PC-3 (cell line): ENCODE results near the gene FRRS1. TPM values are rescaled to one million over a fixed set of nuclear protein-coding genes. Genes with fewer than 3 reads are reported as not detected.

Experiments
- ATAC-seq: fragments of 200-7000 bp; cut with Tn5 transposase; 2 replicates; pipeline ENCODE4 v1.9.1; 2020; ENCODE audit warnings: mild to moderate bottlenecking, moderate library complexity
- BruUV-seq: library from RNA; stranded (reverse); fragments of 400-500 nt; replicated peaks from 2 replicates; lab custom pipeline; 2021; lab: Mats Ljungman, UMichigan
- CTCF ChIA-PET: fragments of 300-600 bp; sonication (Branson Sonifier 250); formaldehyde crosslinking; loops from one replicate; lab custom pipeline; 2022; ENCODE audit warnings: antibody characterized with exemption; lab: Charles Lee
- POLR2A ChIA-PET: fragments of 300-600 bp; sonication (Branson Sonifier 250); formaldehyde crosslinking; loops from one replicate; lab custom pipeline; 2022; ENCODE audit warnings: antibody characterized with exemption; ENCODE audit not compliant: unreplicated experiment; lab: Charles Lee
- DNase-seq: peaks from one replicate; pipeline ENCODE4 v3.0.0-alpha.2; 2015
- H2AFZ ChIP-seq: fragments of 300-600 bp; sonication (generic); 2 replicates; pipeline ENCODE4 v1.6.0; 2016; ENCODE audit warnings: antibody characterized with exemption, low read length
- H3F3A ChIP-seq: fragments of 300-600 bp; sonication (generic); one replicate; pipeline ENCODE4 v1.6.0; 2017; ENCODE audit warnings: antibody characterized with exemption, low read length, control low read depth, mild to moderate bottlenecking; ENCODE audit not compliant: unreplicated experiment
- H3K27ac ChIP-seq: fragments of 300-600 bp; sonication (generic); 2 replicates; pipeline ENCODE4 v1.5.1; 2016; ENCODE audit warnings: mild to moderate bottlenecking, low read length
- H3K27me3 ChIP-seq: fragments of 300-600 bp; sonication (generic); 2 replicates; pipeline ENCODE4 v1.6.1; 2016; ENCODE audit warnings: low read length, mixed read lengths
- H3K36me3 ChIP-seq: fragments of 300-600 bp; sonication (generic); 2 replicates; pipeline ENCODE4 v1.6.1; 2016; ENCODE audit warnings: low read depth, mixed run types, low read length, mixed read lengths
- H3K4me1 ChIP-seq: fragments of 300-600 bp; sonication (generic); 2 replicates; pipeline ENCODE4 v1.5.1; 2016; ENCODE audit warnings: low read length; ENCODE audit not compliant: insufficient read depth
- H3K4me2 ChIP-seq: fragments of 300-600 bp; sonication (generic); 2 replicates; pipeline ENCODE4 v1.6.0; 2016; ENCODE audit warnings: low read length
- H3K4me3 ChIP-seq: fragments of 300-600 bp; sonication (generic); 2 replicates; pipeline ENCODE4 v1.5.1; 2016; ENCODE audit warnings: mild to moderate bottlenecking, low read length, mixed read lengths
- H3K79me2 ChIP-seq: fragments of 300-600 bp; sonication (generic); 2 replicates; pipeline ENCODE4 v1.6.1; 2017; ENCODE audit warnings: low read length, mixed read lengths
- H3K9ac ChIP-seq: fragments of 300-600 bp; sonication (generic); 2 replicates; pipeline ENCODE4 v1.6.0; 2016; ENCODE audit warnings: mild to moderate bottlenecking, low read length
- H3K9me2 ChIP-seq: fragments of 300-600 bp; sonication (generic); replicated peaks from 2 replicates; pipeline ENCODE4 v1.6.1; 2016; ENCODE audit warnings: mixed run types, low read length, mixed read lengths
- H3K9me3 ChIP-seq: fragments of 300-600 bp; sonication (generic); 2 replicates; pipeline ENCODE4 v1.6.1; 2016; ENCODE audit warnings: low read length, mixed read lengths
- H4K20me1 ChIP-seq: fragments of 300-600 bp; sonication (generic); 2 replicates; pipeline ENCODE4 v1.6.1; 2016; ENCODE audit warnings: low read length, mixed read lengths
- CTCF ChIP-seq: fragments of 300-600 bp; sonication (generic); conservative IDR thresholded peaks from 2 replicates; pipeline ENCODE4 v1.5.1; 2017; ENCODE audit warnings: antibody characterized with exemption, low read depth, mild to moderate bottlenecking, low read length
- EZH2 ChIP-seq: fragments of 300-600 bp; sonication (generic); IDR thresholded peaks from one replicate; pipeline ENCODE4 v1.6.1; 2017; ENCODE audit warnings: antibody characterized with exemption, mild to moderate bottlenecking, low read length; ENCODE audit not compliant: unreplicated experiment
- EZH2phosphoT487 ChIP-seq: fragments of 300-600 bp; sonication (generic); IDR thresholded peaks from 2 replicates; pipeline ENCODE4 v1.6.1; 2018; ENCODE audit warnings: mild to moderate bottlenecking, antibody characterized with exemption, low read length, borderline replicate concordance
- intact Hi-C: fragments of 100-400 bp; cut with micrococcal nuclease; formaldehyde crosslinking; loops from 2 replicates; pipeline ENCODE4 v1.9.0; 2023
- total RNA-seq: library from RNA; depleted of rRNA; stranded (reverse); fragments of >200 nt; gene quantifications from 2 replicates; pipeline ENCODE4 v1.2.3, GENCODE V29; 2014

The FRRS1 gene
- total RNA-seq, 1 experiment from 2014 or later: 16.3 TPM

- Histone ChIP-seq H3K4me1 (peaks cover 31% of the 10 kb centered on the region), H3K79me2 (peaks cover 28% of the 10 kb centered on the region), H3K36me3 (0 out of 2 replicates have a peak, but pooled peaks cover 9% of the 10 kb centered on the region), H3K27ac (peak overlapping the region; percentile 87), H2AFZ (no peak overlapping the region), H4K20me1 (no peaks in the 10 kb centered on the region), H3F3A (no peaks in the 10 kb centered on the region), H3K4me2 (peak overlapping the region; percentile 66), H3K27me3 (no peaks in the 10 kb centered on the region), H3K4me3 (peak overlapping the region; percentile 15; the same call in 1 of the 2 replicates), H3K9ac (peak overlapping the region; percentile 59), H3K9me2 (no peaks in the 10 kb centered on the region), H3K9me3 (no peaks in the 10 kb centered on the region)
- CTCF ChIA-PET: interaction anchor here (0.6 kb wide), 1 partner anchor 10 kb away, joined by 4 read pairs; the partner anchor contains the start of gene FRRS1
- peak; percentile 84 for DNase-seq
- TF ChIP-seq EZH2phosphoT487 (no peak), EZH2 (no peak), CTCF (no peak)
- intact Hi-C loops: no loop called here
- peak; percentile 72 for ATAC-seq
- no TSS peak for BruUV-seq
- POLR2A ChIA-PET: no interaction called here
Observed at GRCh38 chr1:99756598-99756997, 9.8 kb downstream of the FRRS1 start.

- Histone ChIP-seq H2AFZ (peak overlapping the region; percentile 7; the same call in 1 of the 2 replicates), H3F3A (no peaks in the 10 kb centered on the region), H3K27me3 (no peaks in the 10 kb centered on the region), H3K4me2 (peak overlapping the region; percentile 66), H3K9ac (peak overlapping the region; percentile 59), H3K4me3 (no peak overlapping the region), H3K27ac (peak overlapping the region; percentile 87), H3K9me3 (no peaks in the 10 kb centered on the region), H3K4me1 (peaks cover 31% of the 10 kb centered on the region), H3K79me2 (peaks cover 28% of the 10 kb centered on the region), H3K9me2 (no peaks in the 10 kb centered on the region), H4K20me1 (no peaks in the 10 kb centered on the region), H3K36me3 (0 out of 2 replicates have a peak, but pooled peaks cover 9% of the 10 kb centered on the region)
- ChIA-PET POLR2A (no interaction called here), CTCF (no interaction called here)
- BruUV-seq: no TSS peak
- intact Hi-C loops: no loop called here
- ATAC-seq (peak; percentile 61), DNase-seq (peak; percentile 37)
- TF ChIP-seq CTCF: no peak
- no peak for TF ChIP-seq EZH2
- TF ChIP-seq EZH2phosphoT487: no peak
Observed at GRCh38 chr1:99755664-99756063, 10.8 kb downstream of the FRRS1 start.

GRCh38 chr1:99754697-99755096 lies 11.7 kb downstream of the FRRS1 start:
- Histone ChIP-seq H4K20me1 (no peaks in the 10 kb centered on the region), H3K9me2 (no peaks in the 10 kb centered on the region), H3K4me1 (peaks cover 31% of the 10 kb centered on the region), H3F3A (no peaks in the 10 kb centered on the region), H3K27ac (no peak overlapping the region), H3K79me2 (peaks cover 35% of the 10 kb centered on the region), H3K9ac (no peak overlapping the region), H2AFZ (no peak overlapping the region), H3K9me3 (no peaks in the 10 kb centered on the region), H3K4me3 (no peak overlapping the region), H3K36me3 (0 out of 2 replicates have a peak, but pooled peaks cover 7% of the 10 kb centered on the region), H3K27me3 (no peaks in the 10 kb centered on the region), H3K4me2 (no peak overlapping the region)
- DNase-seq: no peak
- ChIA-PET CTCF (no interaction called here), POLR2A (no interaction called here)
- no TSS peak for BruUV-seq
- ATAC-seq: no peak
- TF ChIP-seq CTCF: no peak
- no peak for TF ChIP-seq EZH2phosphoT487
- no peak for TF ChIP-seq EZH2
- intact Hi-C loops: no loop called here
